NCI-H226 (cell line): ENCODE measurements around the gene MAGI2.

Experiments used
- DNase-seq: peaks from one replicate; pipeline ENCODE4 v3.0.0-alpha.2; 2015

MAGI2 gene

DNA sequence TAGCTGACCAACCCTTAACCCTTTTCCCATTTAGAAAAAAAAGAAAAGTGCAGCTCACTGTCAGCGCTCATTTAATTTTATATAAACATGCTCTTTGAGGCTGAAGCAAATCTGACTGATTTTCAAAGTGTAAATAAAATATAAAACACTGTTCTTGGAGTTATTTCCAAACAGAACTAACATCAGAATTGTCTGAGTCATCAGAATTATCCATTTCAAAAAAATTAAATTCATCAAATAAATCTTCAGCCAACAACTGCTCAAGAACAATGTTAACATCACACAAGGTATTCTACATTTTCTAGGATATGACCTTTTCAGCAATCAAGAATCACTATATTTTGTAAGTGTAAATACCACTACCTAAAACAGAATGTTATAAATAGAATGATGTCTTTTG lies 93.6 kb downstream of the MAGI2 start:
- DNase-seq = no peak

DNA sequence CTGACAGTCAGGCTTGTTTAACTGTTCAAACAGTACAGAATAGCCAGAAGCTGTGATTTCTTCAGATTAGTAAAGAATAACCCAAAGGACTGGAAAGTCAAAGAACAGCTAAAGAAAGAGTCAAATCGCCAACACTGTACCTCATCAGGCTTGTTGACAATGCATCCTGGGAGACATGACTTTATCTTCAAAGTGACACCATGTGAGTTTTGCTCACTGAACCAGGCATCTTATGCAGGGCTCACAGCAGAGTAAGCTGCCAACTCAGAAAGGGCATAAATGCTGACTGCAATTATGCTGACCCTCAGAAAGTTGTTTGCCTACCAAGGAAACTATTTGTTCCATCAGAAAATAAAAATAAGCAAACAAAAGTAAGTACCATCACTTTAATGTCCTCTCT lies 96.4 kb downstream of the MAGI2 start:
- DNase-seq = no peak

- no peak for DNase-seq
Observed at GRCh38 chr7:79353720-79354468, 99.6 kb downstream of the MAGI2 start.

DNA sequence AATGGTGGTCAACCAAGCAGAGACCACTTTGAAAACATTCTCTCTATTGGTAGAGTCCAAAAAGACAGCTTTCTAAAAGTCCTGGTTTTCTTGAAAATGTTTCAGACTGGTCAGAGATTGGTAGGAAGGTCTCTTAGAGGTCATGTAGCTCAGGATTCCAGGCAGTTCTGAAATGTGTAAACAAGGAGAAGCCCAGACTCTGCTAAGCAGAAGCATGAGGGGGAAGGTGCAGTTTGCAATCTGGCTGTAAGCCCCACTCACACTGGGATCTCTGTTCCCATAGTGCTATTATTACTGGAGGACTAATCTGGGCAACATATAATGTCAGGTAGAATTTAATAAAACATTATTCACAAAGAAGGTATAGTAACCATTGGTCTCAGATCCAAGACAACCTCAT lies 101.1 kb downstream of the MAGI2 start:
- DNase-seq = no peak

- no peak for DNase-seq
Observed at GRCh38 chr7:79347351-79347750, 106.1 kb downstream of the MAGI2 start.

DNA sequence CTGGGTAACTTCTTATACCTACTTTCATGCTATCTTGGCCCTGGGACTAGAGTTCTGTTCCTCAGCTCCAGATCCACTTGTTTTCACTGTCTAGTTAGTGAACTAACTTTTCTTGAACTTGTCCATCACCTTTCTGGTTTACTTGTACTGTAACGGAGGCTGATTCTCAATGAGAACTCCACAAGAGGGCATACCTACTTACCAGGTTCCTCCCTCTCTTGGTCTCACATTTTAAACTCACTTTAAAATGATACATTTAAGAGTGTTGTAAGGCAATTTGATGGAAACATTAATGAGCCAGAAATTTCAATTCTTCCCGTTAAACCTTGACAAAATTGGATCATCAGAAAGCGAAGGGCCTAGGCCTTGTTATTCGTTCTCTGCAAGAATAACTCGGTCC lies 111.6 kb downstream of the MAGI2 start:
- no peak for DNase-seq

DNA sequence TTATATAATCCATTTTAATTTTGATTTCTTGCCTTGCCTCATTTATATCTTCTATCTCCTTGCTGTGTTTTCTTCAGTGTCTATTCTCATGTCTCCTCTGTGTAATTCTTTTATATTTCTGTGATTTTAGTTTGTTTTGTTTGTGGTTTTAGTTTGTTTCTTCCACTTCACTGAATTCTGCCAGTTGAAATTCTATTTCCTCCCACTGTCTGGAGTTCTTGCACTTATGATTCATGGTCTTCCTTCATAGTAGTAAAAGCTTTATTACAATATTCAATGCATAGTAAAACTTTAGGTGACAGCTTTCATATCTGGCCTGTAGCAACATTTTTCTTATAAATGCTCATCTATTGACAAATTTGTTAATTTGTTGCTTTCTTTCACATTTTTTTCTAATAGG lies 113.3 kb downstream of the MAGI2 start:
- DNase-seq = peak; percentile 5

DNA sequence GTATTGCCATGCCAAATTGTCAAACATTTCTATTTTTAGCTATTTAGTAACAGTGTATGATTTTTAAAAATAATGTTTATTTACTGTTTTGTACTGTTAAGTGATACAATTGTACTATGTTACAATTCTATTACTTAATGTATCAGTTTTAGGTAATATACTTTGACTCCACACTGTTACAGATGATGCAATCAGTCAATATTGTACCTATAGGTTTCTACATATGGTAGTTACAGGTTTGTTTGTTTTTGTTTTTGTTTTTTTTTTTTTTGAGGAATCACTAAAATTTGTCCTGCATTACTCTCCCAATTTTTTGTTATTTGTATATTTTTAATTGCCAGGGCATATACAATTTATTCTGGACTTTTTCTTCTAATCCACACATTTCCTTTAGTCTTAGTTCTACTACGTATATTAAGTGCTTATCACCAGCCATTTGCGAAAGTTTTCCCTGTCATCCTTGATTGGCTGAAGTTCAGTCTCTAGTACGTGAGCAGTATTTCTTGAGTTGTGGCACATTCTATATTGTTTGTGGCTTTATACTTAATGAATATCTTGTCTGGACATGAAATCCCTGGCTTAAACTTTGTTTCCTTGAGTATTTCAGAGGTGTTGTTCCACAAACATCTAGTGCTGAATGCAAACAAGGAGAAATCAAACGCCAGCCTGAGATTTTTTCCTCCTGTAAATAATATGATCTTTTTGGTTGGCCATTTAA lies 114.1 kb downstream of the MAGI2 start:
- DNase-seq = no peak

GRCh38 chr7:79337717-79338116 lies 115.8 kb downstream of the MAGI2 start:
- DNase-seq = no peak

GRCh38 chr7:79334841-79335240 lies 118.6 kb downstream of the MAGI2 start:
- DNase-seq = no peak

- DNase-seq = no peak
Observed at GRCh38 chr7:79334334-79334733, 119.1 kb downstream of the MAGI2 start.

DNA sequence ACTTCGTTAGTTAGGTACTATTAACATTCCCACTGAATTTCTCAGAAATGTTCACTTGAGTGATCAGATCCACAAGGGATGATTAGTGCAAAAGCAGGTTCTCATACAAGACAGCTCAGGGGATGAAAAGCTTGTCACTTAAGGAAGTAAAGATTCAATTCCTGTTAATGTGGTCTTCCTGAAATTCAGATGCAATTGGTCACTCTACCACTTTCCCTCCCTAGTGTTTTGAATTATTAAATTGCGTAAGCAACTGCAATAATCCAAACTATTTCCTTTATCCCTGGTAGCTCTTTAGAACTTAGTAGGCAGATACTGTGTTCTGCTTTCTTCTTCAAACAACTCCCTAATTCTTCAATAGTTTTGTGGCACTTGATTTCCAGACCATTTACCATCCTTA lies 121.4 kb downstream of the MAGI2 start:
- DNase-seq = peak; percentile 36

DNA sequence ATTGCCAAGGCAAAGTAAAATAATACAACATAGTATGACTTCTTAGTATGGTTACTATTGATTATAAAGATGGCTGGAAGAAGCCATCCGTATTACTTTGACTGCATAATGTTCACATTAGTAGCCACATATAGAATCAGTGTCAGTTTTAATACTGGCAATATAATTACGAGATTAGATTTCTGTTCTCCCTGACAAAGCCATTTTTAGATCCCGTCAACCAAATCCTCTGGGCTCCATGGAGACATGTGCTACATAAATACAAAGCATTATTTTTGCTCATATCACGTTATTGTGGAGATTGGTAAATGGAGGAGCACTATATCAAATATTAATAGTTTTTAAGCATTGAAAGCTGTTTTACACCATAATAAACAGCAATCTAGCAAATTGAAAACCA lies 124.0 kb downstream of the MAGI2 start:
- no peak for DNase-seq

DNA sequence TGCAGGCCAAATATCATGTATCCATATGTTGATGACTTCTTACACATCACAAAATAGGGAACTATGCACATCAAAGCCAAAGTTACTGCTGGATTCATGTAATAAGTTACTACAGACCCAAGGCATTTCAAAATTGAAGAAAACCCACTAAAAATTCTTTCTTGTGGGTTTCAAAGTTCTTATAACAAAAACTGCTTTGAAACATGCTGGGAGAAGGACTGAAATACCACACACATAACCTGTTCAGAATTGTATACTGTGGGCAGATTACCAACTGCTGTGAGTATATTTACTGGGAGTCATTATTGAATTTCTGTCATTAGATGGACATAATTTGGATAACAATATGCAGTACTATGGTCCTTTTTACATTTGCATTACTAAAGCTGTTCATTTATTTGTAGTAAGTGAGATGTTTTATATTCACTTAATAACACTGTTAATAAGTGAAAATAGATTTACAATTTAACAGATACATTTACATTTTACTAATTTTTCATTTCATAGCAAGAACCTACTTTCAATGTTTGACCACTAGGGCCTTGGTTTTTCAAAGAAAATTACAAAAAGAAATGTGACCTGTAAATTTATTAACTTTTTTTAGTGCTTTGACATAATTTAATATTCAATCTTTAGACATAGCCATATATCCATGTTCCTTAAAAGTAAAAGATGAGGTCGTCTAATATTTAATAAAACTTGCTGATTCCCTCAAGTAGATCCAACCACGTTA lies 132.6 kb downstream of the MAGI2 start:
- DNase-seq = no peak

- no peak for DNase-seq
Observed at GRCh38 chr7:79319369-79319768, 134.1 kb downstream of the MAGI2 start.

DNA sequence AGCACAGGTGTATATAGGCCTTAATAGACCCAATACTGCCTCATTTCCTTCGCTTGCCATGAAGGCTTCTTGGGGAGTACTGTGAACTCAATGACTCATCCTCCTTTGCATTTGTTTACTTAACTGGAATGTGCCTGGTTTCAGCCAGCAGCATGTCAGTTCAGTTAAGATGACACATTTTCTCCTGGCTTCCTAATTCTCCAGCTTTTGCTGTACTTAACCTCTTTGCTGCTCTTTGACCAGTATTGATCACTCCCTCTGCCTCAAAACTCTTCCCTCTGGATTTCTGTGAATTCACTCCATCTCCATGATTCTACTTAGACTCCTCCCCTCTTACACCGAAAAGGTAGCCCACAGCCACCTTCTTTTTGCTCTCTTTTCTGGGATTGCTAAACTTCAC lies 135.7 kb downstream of the MAGI2 start:
- DNase-seq = peak; percentile 85

DNA sequence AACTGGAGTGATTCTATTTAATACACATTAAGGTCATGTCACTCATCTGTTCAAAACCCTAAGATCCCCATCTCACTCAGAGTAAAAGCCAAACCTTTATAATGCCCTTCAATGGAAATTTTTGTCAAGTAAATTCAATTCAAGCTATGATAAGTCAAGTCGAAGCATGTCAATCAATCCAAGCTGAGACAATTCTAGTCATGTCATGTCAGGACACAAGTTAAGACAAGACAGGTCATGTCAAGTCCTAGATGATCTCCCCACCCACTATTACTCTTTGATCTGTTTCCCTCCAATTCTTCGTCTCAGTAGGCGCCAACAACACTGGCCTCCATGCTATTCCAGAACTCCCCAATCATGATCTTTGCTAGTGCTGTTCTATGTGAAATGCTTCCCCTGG lies 141.4 kb downstream of the MAGI2 start:
- DNase-seq = no peak

DNA sequence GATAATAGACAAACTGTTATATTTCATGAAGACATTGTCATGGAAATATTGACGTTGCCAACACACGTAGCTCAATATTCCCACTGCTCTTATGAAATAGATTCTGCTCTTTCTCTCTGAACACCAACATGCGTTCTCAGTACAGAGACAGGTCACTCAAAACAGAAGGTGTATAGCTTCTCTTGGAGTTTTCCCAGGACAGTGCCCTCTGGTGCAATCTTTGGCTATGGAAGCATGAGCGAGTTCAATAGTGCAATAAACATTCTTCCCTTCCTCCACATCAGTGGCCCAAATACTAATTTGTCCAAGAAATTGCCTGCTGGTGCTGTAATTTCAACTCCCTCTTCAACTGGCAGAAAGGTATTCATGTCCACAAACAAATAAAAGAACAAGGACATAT lies 145.3 kb downstream of the MAGI2 start:
- no peak for DNase-seq

DNA sequence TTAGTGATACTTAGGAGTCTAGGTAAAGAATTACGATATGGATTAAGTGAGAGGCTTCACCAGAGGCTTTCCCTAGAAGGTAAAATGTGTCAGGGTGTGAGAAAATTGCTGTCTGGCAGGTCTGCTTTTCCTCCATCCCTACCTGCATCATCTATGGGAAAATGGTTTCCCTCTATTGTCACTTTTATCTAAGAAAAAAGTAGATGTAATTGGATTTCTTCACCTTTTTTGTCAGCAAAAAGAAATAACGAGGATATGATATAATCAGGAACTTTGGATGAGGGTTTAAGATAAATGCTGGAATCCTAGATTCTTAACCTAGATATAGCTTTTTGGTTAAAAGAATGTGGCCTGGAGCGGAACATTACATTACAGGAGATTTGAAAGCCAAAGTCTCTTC lies 146.1 kb downstream of the MAGI2 start:
- no peak for DNase-seq

DNA sequence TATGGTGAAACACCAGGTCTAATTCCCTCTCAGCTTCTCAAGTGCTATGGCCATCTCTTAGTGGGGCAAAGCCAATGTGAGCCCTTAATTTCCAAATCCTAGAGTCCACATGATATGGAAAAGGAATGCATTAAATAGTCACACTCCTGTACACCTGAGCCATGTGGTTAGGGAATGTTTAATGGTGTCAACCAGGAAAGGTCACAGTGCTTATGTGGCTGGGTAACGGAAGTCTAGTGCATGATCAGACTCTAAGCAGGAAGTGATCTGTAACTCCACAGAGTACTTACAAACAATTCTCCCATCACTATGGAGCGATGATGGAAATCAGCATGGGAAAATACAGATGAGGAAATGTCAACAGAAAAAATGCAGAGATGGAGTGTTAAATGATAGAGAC lies 148.8 kb downstream of the MAGI2 start:
- no peak for DNase-seq

DNA sequence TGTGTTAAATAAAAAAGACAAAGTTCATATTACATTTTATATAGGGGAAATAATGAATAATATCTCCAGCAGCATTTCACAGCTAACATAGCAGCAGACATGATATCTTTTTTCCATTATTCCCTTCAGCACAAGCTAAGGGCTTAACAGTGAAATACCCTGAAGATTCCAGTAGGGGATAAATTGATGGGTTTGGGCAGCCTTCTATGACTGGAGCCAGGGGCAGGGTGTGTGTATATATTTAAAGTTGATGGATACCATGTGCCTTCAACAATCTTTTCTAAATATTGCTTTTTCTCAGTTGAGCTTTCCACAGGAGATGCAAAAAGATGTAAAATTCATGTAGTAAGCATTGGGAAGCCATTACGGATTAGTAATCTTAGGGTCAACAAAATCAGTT lies 151.2 kb downstream of the MAGI2 start:
- DNase-seq = no peak

- no peak for DNase-seq
Observed at GRCh38 chr7:79301419-79301818, 152.0 kb downstream of the MAGI2 start.

- DNase-seq = peak; percentile 36
Observed at GRCh38 chr7:79300573-79300972, 152.9 kb downstream of the MAGI2 start.

DNA sequence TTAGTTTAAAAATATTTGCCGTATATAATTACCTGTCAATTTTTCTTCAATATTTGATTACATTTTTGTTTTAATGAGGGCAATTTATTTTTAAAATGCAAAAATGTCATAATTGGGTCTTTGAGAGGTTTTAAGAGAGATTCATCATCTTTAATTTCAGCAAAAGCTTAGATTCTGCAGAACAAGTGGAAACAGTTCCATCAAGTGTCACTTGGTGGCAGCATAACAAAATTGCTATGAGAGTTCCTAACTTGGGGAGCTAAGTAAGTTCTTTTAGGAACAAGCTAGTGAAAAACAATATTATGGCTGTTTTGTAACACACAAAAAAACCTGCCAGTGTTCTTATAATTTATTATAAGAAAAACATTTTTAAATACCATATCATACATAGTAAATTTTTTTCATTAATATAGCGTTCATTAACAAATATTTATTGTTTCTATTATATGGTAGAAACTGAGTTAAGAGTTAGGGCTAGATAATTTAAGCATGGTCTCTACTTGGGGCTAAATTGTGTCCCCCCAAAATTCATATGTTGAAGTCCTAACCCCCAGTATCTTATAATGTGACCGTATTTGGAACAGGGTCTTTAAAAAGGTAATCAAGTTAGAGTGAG lies 155.2 kb downstream of the MAGI2 start:
- DNase-seq = peak; percentile 30
